HG03039 (cell line): ENCODE results near the gene CFAP97D2.
A peak's percentile ranks its signal among the peaks of the same experiment; 100 is the strongest.
"Not testable (repeated sequence)": the region's sequence is repeated elsewhere in the genome, so short reads cannot be mapped to it uniquely, and the experiment has no call there.

Source experiments
- ATAC-seq: cut with Tn5 transposase; IDR thresholded peaks from one replicate; pipeline ENCODE4 v1.9.1; 2021; ENCODE audit warnings: mild to moderate bottlenecking, moderate library complexity; ENCODE audit not compliant: unreplicated experiment

Gene CFAP97D2

DNA sequence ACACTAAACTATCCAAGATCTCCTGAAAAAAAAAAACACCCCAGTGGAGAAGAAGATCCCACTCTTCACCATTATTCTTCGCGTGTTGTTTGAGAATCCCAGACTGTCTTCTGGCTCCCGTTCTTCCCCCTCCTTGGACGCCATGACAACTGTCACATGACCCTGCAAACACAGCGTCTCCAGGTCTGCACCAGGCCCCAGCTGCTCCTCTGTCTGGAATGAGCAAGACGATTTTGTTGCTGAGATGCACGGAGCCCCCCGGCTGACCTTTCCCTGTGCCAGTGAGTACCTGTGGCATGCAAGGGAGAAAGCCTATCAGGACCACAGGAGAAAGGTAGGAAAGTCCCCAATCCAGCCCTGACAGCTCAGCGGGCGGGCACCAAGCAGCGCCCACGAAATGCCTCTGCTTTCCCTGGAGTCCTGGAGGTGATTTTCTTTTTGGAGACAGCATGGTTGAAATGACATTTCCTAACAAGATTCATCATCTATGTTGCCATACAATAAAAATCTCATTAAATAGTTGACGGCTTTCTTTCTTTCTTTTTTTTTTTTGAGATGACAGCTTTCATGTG, at the start of gene CFAP97D2:
Gene CFAP97D2 (plus strand): TSS at position 171 of the 572 bp plus-strand sequence. CDS start 74 bp downstream, at position 245.
- ATAC-seq = no peak

DNA sequence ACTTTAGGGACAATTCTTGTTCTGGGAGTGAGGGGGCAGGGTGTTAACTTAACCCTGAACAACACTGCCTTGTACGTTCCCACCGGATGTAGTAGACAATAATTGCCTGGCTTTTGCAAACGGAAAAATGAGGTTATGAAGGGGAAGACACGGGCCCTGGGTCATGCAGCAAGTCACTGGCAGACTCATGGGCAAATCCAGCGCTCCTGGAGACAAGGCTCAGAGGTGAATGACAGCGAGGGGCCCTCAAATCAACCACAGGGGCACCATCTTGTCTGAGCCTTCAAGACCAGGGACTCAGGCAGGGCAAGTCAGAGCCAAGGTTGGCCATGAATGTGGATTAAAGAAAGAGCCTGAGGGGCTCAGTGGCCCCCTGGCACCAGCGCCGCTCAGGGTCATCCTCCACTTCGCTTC, 49.4 kb upstream of the CFAP97D2 start:
- no peak for ATAC-seq

DNA sequence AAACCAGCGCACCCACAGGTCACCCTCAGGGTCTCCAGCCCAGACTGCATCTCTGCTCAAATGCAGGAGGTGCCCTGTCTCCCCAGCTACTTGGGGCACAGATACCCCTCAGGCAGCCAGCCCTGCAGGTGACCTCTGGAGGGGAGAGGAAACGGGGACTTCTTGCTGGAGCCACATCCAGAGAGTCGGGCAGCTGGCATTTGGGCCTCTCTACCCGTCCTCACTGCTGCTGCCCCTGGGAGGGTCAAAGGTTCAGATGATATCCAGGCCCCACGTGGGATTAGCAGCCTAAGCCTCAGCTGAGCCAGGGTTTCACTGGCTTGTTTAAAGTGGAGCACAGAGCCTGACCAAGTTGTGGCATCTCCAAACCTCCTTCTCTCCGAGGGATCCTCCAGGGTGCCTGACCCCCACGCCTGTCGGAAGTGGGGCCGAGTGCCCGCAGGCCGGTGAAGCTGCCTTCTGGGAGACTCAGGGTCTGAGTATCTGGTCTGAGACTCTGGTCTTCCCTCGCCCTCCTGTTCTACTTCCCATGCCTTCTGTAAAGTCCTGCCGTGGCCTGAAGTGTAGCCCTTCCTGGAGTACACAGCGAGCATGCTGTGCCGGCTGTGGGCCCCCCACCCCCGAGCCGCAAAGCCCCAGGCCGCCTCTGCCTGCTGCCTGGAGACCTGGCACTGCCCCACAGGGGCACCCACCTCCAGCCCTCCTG, 48.8 kb upstream of the CFAP97D2 start:
- no peak for ATAC-seq

DNA sequence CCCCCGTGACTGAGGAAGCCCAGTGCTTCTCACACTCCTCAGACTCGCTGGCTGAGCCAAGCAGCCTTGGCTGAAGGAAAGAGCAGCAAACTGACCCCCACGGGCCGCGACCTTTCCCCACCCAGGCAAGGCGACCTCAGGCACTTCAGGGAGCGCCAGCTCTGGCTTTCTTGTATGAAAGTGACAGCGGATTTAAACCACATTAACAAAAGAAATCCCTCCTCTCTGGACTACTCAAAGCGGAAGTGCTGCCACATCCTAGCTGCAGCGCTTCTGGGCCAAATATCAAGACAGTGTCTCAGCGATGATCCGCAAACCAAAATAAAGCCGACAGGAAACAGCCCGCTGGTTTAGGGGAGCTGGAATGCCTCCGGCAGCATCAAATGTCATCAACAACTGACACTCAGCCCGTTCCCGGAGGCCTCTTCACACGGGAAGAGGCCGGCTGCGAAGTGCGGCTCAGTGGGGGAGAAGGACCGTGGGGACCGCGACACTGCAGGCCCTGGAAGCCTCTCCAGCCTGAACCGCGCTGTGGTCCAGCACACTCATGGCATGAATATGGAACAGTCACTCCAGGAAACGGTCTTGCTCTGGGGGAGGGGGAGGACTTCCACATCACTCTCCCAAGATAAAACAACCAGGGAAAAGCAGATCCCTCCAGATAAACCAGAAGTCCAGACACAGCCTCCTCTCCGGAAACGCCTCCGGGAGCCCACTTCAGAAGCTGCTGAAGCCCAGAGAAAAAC, 48.0 kb upstream of the CFAP97D2 start:
- no peak for ATAC-seq

DNA sequence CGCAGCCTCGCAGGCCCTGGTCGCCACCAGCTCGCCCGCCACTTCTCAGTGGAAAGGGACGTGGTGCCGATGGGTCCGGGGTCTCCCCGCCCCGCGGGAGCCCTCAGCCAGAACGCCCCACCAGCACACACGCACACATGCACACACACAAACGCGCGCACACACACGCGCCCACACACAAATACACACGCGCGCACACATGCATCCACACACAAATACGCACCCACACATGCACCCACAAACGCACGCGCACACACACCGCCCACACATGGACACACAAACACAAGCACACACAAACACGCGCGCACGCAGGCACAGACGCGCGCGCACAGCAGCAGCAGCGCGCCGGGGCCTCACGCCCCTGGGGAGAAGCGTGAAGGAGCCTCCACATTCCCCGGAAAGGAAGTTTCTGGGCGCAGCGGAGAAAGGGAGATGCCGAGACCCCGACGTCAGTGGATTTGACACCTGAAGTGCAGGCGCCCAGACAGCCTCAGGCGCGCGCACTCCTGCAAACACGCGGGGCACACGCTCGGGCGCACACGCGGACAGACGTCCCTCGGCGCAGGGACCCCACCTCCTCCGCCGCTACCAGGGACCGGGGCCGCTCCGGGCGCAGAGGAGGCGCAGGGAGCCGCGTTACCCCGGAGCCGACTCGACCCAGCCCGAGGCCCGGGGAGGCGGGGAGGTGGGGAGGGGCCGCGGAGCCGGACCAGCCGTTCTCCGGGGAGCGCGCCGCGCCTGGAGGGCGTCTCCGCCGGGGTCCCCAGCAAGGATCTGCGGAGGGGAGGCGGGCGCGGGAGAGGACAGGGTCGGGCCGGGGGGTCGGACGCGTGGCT, 47.3 kb upstream of the CFAP97D2 start:
- peak; percentile 4 for ATAC-seq

DNA sequence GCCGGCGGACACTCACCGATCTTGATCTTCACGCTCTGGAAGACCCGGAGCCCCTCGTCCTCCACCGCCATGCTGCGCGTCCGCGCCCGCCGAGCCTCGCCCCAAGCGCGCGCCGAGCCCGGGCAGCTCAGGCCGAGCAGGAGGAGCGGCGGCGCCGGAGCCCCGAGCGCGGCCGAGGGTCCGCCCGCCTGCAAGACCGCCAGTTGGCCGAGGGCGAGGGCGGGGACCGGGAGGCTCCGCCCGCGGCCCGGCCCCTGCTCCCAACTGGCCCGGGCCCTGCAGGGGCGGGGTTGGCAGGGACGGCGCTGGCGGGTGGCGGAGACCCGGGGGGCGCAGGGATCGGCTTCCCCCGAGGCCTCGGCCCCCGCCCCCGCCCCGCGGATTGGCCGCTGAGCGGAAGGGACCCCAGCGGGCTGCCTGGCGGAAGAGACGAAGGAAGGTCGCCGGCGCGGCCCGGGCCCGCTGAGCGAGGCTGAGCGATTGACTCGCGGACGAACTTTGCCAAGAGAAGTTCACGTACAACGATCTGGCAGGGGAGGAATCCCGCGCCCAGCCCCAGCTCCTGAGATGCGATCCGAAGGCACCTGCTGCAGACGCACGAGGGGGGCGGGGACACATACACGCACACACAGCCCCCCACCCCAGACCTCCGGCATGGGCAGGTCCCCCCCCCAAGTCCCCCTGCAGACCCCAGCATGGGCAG, 46.5 kb upstream of the CFAP97D2 start, which contains the start of gene RASA3:
Gene RASA3 (minus strand): TSS at position 205 of the 703 bp plus-strand sequence. CDS start 134 bp downstream, at position 71.
- ATAC-seq = peak; percentile 69

DNA sequence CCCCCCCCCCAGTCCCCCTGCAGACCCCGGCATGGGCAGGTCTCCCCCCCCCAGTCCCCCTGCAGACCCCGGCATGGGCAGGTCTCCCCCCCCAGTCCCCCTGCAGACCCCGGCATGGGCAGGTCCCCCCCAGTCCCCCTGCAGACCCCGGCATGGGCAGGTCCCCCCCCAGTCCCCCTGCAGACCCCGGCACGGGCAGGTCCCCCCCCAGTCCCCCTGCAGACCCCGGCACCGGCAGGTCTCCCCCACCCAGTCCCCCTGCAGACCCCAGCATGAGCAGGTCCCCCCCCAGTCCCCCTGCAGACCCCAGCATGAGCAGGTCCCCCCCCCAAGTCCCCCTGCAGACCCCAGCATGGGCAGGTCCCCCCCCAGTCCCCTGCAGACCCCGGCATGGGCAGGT, 45.9 kb upstream of the CFAP97D2 start:
- ATAC-seq = not testable (repeated sequence)

DNA sequence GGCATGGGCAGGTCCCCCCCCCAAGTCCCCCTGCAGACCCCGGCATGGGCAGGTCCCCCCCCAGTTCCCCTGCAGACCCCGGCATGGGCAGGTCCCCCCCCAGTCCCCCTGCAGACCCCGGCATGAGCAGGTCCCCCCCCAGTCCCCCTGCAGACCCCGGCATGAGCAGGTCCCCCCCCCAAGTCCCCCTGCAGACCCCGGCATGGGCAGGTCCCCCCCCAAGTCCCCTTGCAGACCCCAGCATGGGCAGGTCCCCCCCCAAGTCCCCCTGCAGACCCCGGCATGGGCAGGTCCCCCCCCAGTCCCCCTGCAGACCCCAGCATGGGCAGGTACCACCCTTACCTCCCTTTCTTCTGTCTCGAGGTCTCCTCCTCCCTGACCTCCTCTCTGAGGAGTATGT, 45.5 kb upstream of the CFAP97D2 start:
- ATAC-seq = not testable (repeated sequence)

DNA sequence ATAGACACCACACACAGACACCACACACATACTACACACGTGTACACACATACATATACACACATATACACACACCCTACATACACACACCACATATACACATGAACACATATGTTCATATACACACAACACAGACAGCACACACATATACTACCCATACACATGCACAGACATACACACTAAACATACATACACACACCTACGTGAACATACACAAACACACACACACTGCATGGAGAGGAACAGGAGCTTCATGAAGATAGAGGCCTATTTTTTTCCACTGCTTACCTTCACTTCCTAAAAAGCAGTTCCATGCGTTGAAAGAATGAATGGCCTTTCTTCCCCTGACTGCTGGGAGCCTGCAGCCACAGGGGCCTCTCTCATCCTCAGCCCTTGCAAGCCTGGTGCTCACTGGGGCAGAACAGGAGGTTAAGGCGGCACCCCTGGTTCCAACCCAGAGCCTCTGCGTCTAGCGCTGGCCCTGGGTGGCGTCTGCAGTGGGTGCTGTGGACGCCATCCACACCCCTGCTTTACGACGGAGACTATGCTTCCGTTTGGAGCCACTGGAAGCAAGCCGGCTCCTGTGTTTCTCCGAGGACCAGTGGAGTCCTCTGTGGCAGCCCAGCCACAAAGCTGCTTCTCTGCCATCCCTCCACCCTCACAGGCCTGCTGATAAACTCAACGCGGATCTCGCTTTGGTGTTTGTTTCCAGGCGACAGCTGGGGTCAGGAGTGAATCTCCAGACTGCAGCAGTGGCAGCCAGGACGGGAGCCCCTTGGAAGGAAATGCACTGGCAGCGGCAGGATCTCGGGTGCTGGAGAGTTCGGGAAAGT, 44.7 kb upstream of the CFAP97D2 start:
- ATAC-seq = no peak

DNA sequence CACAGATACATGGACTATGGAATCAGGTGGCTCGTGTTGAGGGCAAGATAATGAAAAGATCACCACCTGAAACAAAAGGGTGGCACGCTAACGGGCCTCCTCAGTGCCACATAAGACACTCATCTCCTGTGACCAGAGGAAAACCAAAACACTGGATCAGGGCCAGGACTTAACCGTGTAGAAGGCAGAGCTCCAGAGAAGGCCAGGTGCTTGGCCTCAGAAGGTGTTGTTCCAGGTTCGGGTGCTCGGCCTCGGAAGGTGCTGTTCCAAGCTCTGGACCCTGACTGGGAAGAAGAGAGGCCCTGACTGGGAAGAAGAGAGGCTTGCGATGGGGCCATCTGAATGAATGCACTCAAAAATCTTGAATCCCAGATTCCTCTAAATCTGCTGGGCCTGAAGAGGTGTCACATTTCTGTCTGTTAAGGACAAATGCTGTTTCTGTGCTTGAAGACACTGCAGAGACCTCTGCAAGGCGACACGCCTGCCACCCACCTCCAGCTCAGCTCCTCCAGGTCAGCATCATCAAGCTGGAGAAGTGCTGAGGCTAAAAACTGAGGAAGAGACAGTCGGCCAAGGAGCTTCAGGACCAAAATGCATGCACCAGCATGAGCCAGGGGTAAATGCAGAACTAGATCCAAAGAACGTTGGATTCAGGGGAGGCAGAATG, 44.0 kb upstream of the CFAP97D2 start:
- ATAC-seq = no peak

DNA sequence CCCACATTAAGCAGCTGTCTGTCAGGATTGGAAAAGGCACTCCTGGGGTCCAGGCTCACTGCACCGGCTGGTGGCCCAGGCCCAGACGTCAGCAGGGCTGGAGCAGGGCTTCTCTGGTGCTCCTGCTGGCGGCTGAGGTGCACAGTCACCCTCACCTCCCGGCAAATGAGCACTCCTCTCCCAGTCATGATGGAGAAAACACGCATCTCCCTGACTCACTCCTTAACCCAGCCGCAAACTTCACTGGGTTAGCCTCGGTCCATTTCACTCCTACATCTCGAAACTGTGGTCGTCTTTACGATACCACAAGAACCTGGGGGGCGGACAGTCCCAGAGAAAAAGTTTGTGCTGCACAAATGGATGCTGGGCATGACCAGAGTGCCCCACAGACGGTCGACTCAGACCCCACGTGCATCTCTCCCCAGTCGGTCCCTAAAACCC, 43.3 kb upstream of the CFAP97D2 start:
- no peak for ATAC-seq

DNA sequence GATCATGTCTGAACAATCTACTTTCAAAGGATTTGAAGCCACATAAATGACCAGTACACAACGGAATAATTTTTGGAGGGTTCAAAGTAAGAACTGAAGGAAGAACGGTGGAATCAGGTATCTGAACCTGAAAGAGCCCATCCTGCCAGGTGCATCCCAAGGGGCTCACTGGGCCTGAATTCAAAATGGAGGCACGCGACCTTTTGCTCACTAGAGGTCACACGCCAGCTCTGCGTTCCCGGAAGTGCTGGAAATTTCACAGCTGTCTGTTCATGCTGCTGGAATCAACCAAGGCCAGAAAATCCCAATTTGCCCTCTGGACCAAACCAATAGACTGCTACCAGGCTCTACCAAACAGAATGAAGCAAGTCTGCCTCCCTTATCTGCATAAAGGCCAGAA, 42.5 kb upstream of the CFAP97D2 start:
- ATAC-seq = no peak

DNA sequence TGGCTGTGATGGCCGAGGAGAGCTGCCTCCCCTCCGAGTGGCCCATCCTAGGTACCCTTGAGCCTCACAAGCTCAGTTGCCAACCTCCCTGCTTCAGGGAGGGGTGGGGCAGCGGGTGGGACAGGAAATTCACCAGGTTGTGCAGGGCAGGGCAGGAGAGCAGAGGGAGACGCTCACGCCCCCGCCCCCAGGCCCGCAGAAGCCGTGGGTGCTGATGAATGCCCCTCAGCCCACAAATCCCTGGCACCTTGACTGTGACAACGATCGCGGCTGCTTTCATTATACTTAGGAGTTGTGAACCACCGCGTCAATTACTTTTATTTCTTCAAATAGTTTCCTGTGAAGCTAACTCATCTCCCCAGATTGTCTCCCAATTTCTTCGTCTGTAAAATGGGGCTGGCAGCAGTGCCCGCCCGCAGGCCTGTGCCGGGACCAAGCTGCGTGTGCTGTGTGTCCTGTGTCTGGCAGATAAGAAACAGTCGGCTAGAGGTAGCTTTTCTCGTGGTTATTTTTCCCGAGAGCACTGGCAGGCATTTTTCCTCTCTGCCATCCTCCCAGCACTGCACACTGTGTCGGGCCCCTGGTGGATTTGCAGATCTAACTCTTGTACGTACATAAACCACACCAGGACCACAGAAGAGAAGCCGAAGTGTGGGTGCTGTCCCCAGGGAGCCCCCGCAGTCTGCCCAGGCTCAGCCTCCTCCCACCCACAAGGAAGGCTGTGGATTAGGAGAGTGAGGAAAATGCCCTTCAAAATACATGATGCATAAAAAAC, 38.7 kb upstream of the CFAP97D2 start:
- ATAC-seq = no peak

DNA sequence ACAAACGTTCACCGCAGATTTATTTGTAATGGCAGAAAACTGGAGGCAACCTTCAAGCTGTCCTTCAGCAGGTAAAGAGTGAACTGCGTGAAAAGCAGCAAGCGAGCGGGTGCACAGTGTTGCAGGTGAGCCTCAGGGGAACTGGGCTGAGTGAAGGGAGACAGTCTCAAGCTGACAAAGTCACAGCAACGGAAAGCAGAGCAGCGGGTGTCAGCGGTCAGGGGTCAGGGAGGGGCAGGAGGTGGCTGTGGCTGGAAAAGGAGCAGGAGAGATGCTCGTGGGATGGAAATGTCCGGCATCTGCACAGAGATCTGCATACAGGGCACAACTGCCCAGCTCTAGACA, 38.2 kb upstream of the CFAP97D2 start:
- ATAC-seq = no peak

DNA sequence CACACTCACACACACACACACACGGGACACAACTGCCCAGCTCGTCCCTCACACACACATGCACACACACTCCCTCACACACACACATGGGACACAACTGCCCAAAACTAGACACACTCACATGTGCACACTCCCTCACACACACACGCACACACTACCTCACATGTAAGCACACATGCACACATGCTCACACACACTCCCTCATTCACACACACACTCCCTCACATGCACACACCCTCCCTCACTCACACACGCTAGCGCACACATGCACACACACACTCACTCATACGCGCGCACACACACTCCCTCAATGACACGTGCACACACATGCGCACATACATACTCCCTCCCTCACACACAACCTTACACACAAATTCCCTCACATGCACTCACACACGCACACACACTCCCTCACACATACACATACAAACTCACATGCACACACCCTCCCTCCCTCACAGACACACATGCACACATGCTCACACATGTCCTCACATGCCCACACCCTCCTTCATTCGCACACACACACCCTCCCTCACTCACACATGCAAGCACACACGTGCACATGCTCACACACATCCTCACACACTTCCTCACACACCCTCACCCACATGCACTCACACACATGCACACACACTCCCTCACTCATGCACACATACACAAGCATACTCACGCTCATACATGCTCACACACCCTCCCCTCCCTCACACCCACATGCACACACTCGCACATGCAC, 37.6 kb upstream of the CFAP97D2 start:
- no peak for ATAC-seq

DNA sequence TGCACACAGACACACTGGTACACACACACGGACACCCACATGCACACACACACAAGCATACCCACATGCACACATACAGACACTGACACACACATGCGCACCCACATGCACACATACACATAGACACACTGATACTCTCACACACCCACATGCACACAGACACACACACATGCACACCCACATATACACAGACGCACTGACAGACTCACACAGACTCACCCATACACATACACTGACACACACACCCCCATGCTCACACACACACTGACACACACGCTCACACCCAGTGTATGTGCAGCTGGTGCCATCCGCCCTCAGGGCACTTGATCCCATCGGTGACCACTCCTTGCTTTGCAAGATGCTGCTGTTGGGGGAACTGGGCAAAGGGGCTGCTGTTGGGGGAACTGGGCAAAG, 36.9 kb upstream of the CFAP97D2 start:
- ATAC-seq = no peak

DNA sequence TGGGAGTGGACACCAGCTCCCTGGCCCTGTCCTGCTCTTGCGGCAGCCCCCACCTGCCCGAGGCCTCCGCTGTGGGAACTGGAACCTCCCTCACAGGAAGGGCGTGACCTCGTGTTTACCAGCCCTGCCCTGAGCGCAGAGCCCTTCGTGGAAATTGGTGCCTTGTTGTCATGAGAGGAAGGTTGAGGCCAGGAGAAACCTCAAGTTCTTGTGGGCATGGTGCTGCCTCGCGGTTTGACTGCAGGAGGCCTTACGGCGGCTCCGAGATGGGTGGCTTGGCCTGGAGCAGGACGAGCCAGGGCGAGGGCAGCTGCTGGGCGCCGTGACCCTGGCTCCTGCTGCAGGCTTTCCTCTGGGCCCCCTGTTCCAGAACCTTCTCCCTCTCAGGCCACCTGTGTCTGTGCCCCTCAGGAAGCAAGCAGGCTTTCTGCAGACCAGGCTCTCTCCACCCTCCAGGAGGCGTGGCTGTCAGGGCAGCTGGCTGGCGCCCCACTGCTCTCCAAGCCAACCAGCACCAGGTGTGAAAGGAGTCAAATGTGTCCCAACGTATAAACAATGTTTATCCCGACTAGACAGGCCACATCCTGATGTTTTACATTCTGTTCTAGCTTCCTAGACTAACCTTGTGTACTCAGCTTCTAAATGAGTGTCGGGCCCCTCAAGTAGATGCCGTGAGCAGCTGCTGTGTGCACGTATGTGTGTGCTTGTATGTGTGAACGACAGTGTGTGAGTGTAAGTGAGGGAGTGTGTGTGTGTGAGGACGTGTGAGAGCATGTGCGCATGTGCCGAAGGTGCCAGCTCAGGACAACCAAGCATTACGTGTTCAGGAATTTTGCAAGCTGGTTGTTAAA, 36.2 kb upstream of the CFAP97D2 start:
- no peak for ATAC-seq
